ENCODE results near the gene FBXL7. TPM values are rescaled to one million over a fixed set of nuclear protein-coding genes. Genes with fewer than 3 reads are reported as not detected.

Gene FBXL7
- total RNA-seq, 1 donor from 2014 or later = 30.4 TPM

- intact Hi-C loops (cut with DNase I) = no loop called here
- H3K27me3 ChIP-seq = no peaks in the 10 kb centered on the region
- no peak overlapping the region for H3K4me3 ChIP-seq
- no peaks in the 10 kb centered on the region for H3K36me3 ChIP-seq
- no peak for TF ChIP-seq CTCF (IDR thresholded peaks at IDR 0.05)
- no peaks in the 10 kb centered on the region for H3K4me1 ChIP-seq
- H3K27ac ChIP-seq = no peak overlapping the region
- no peak for DNase-seq (ENCODE audit: low spot score in 2 of 2)
- peaks cover 0 to 5% of the 10 kb centered on the region in 2 donors for H3K9me3 ChIP-seq
These were observed 66.3 kb downstream of the FBXL7 start for GRCh38 chr5:15566306-15566705.

GRCh38 chr5:15566789-15567188 lies 66.8 kb downstream of the FBXL7 start:
- TF ChIP-seq CTCF (IDR thresholded peaks at IDR 0.05) = no peak
- DNase-seq (ENCODE audit: low spot score in 2 of 2) = no peak
- Histone ChIP-seq H3K4me1 (no peaks in the 10 kb centered on the region), H3K9me3 (peaks cover 0 to 1% of the 10 kb centered on the region in 2 donors), H3K27ac (no peak overlapping the region), H3K27me3 (no peaks in the 10 kb centered on the region), H3K36me3 (no peaks in the 10 kb centered on the region), H3K4me3 (no peak overlapping the region)
- intact Hi-C loops (cut with DNase I) = no loop called here

DNA sequence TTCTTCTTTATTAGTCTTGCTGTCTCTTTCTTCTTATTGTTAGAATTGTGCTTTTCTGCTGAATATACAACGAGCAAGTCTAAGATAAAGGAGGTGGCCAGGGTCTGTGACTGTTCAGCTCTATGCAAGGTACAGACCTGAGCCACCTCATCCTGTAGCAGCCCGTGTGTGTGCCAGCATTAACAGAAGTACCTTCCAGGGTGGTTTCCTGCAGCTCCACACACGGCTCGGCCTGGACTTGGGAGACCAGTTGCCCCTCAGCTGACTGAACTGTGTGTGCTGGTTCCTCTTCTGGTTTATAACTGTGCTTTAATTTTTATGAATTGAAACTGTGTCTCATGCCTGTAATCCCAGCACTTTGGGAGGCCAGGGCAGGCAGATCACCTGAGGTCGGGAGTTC lies 70.5 kb downstream of the FBXL7 start:
- H3K9me3 ChIP-seq = no peaks in the 10 kb centered on the region
- no peak for DNase-seq (ENCODE audit: low spot score in 2 of 2)
- H3K36me3 ChIP-seq = no peaks in the 10 kb centered on the region
- no peak for TF ChIP-seq CTCF (IDR thresholded peaks at IDR 0.05)
- H3K27ac ChIP-seq = no peak overlapping the region
- H3K4me3 ChIP-seq = no peak overlapping the region
- H3K4me1 ChIP-seq = peaks cover 0 to 10% of the 10 kb centered on the region in 2 donors
- intact Hi-C loops (cut with DNase I) = no loop called here
- no peaks in the 10 kb centered on the region for H3K27me3 ChIP-seq

DNA sequence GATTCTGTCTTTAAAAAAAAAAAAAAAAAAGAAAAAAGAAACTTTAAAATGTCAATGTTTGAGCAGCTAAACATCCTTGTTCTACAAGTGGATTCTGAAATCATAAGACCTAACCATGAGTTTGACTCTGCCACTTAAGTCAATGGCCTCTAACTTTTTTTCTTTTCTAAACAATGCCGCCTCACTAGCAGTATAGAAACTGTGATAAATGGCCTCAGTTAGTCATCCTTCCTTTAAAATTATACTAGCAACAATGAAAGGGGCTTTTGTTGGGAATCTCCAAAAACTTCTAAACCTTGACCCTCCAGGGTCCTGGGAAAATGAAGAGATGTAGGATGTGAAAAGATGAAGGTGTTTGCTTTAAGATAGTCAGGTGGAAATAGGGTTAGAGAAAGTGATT lies 71.1 kb downstream of the FBXL7 start:
- intact Hi-C loops (cut with DNase I) = no loop called here
- no peak for TF ChIP-seq CTCF (IDR thresholded peaks at IDR 0.05)
- no peak for DNase-seq (ENCODE audit: low spot score in 2 of 2)

DNA sequence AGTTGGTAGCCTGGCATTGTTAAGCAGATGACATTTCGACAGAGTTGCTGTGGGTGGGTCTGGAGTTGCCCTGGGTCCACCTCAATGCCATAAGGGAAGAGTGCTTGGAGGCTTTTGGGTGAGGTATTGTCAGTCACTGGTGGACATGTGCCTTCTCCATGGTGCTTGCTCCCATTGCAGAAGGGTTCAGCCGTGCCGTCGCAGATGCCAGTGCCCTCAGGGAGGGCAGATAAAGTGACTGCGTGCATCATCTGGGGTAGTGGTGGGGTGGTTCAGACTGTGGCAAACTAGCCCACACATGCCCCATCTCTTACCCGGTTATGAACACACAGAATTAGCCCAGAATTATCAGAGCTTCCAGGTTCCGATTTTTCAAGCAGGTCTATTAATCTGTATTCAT lies 71.6 kb downstream of the FBXL7 start:
- no peak overlapping the region for H3K4me3 ChIP-seq
- no peak for TF ChIP-seq CTCF (IDR thresholded peaks at IDR 0.05)
- no peaks in the 10 kb centered on the region for H3K36me3 ChIP-seq
- no peak overlapping the region for H3K27ac ChIP-seq
- no peaks in the 10 kb centered on the region for H3K27me3 ChIP-seq
- intact Hi-C loops (cut with DNase I) = no loop called here
- DNase-seq (ENCODE audit: low spot score in 2 of 2) = no peak
- no peaks in the 10 kb centered on the region for H3K9me3 ChIP-seq
- peaks cover 0 to 13% of the 10 kb centered on the region in 2 donors for H3K4me1 ChIP-seq

More for the DNA sequence above, 71.1 kb downstream of the FBXL7 start:
- Histone ChIP-seq H3K27me3 (no peaks in the 10 kb centered on the region), H3K27ac (no peak overlapping the region), H3K4me1 (peaks cover 0 to 13% of the 10 kb centered on the region in 2 donors), H3K36me3 (no peaks in the 10 kb centered on the region), H3K9me3 (no peaks in the 10 kb centered on the region), H3K4me3 (no peak overlapping the region)

DNA sequence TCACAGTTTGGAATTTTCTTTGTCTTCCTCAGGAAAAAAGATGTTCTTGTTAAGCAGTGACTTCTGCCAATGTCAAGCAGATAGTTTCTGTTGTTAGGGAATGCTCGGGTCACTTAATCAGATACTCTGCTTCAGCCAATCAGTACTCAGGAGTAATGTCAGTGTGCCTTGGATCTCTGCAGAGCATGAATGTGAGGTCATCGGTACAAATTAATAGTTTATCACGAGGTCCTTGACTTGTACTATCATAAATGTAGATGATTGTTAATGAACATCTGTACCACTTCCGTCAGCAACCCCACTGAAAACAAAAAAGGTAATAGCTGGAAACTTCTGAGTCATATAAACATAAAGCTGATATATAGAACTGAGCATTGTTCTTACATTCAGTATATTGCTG lies 73.6 kb downstream of the FBXL7 start:
- no peak for TF ChIP-seq CTCF (IDR thresholded peaks at IDR 0.05)
- H3K4me3 ChIP-seq = no peak overlapping the region
- no peak overlapping the region for H3K27ac ChIP-seq
- no peaks in the 10 kb centered on the region for H3K36me3 ChIP-seq
- no peaks in the 10 kb centered on the region for H3K9me3 ChIP-seq
- DNase-seq (ENCODE audit: low spot score in 2 of 2) = no peak
- intact Hi-C loops (cut with DNase I) = no loop called here
- no peaks in the 10 kb centered on the region for H3K27me3 ChIP-seq
- peaks cover 0 to 13% of the 10 kb centered on the region in 2 donors for H3K4me1 ChIP-seq

All from ascending aorta (tissue), 2 donors.